ENCODE measurements around the gene RGS3.

RGS3 gene

DNA sequence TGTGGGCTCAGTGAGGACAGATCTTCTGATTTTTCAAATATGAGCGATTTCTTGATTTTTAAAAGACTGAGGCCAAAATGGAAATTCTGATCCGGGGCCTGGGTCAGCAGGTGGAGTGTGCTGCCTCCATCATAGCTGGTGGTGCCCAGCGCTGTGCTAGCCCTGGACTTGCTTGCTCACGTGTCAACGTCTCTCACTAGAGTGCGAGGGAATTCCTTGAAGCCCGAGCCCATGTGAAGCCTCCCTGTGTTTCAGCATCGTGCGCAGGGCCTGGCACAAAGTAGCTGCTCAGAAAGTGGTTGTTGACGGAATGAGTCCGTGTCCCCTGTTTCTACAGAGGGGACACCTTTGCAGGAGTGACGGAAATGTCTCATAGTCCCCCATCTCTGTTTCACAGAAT, 50.5 kb downstream of the RGS3 start:
- DNase-seq = no peak

DNA sequence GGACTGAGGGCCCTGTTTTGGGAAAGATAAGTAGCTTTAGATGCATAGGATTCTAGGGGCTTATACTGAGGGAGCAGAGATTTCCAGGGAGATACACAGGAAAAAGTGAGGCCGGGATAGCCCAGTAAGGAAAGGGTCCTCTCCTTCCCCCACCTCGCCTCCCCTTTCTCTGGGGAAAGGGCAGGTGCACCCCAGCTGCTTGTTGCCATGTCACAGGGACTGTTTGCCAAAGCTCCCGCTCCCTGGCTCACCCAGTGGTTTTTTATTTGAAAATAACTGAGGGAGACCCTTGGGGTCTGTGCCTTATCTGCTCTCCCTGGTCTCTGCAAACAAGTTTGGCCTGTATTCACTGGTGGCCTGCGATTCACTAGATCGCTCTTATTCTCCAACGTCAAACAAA, 51.2 kb downstream of the RGS3 start:
- DNase-seq = no peak

DNA sequence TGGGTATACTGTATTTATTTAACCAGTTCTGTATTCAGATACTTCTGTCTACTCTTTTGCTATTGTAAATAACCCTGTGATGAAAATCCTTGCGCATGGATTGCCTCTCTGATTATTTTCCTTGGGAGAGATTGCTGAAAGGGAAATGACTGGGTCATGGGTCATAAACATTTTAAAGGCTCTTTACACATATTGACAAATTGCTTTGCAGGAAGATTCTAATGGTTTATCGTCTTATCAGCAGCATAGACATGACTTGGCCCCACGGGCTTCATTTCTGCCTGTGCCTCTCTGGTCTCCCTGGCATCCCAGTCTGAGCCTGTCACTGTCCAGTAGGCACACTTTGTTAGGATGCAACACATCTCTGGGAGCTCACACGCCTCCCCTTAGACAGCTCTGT, 52.3 kb downstream of the RGS3 start:
- DNase-seq = no peak

DNA sequence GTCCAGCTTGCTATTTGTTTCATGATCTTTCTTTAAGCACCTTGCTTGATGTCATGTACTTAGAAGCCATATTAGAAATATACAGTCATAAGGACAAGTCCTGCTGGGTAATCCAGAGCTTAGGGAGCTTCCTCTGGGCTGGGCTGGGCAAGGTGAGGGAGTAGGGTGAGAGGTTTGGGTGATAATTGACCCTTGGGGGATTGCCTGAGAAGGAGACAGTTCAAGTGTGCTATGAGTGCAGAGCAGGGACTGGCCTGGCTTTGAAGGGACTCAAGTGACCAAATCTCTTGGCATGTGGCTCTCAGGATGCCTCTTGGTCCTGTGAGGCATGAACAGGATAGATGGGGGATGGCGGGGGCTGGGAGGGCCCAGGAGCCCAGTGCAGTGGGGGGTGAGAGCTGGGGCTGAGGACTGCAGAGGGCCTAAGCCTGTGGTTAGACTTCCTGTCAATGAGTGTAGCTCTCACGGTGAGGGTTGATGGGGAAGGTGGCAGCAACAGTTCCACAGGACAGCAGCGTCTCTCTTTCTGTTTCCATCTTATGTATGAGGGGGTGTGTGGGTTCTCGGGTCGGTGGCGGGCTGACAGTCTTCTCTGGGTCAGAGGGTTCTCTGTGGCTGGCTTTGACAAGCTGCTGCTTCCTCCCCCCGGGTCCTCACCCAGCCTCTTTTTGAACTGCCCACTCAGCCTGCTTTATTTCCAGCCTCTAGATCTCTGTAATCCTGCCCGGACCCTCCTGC, 53.5 kb downstream of the RGS3 start:
- peak; percentile 76 for DNase-seq

DNA sequence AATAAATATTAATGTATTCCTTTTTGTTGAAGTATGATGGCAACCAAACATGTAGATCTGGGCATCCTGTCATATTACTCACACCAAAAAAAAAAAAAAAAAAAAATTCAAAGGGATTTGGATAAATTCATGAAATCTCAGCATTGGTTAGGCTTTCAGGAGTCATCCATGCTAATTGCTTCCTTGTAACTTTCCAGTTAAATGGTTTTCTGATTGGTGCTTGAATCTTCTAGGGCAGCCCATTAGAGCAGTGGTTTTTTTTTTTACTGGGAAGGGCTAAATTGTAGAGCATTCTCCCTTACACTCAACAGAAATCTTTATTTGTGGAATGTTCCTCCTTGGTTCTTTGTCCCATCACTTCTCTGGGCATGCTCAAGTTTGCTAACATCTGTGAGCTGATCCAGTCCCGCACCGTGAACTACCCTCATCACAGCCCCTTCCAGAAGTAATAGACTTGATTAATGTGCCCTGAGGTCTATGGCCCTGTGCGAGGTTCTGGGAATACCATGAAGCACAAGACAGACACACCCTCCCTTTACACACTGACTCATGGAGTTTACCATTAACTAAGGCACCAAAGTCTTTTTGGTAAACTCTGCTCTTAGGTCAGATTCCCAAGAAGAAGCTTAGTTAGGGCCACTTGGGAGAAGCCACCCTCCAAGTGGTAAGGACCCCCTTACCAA, 56.0 kb downstream of the RGS3 start:
- no peak for DNase-seq

DNA sequence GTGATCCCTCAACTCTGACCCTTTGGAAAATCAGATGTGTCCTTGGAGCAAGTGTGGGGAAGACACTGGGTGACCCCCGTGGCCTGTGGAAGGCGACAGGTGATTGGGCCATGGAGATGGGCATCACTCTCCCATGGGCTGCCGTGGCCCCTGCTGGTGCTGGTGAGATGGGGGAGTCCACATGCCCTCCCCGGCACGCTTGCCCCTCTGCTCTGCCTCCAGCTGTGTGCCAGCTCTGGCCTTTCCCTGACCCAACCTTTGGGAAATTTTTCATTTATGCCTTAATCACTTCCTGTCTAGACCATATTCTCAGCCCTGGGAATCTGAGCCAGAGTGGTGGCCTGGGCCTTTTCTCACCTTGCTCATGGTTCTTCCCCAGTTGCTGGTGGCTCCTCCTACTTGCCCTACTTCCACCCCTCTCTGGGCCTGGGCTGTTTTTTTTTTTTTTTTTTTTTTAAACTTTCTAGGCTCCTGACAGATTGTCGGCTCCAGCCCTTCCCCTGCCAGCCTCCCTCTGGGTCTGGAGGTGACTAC, 56.6 kb downstream of the RGS3 start:
- DNase-seq = peak; percentile 48

DNA sequence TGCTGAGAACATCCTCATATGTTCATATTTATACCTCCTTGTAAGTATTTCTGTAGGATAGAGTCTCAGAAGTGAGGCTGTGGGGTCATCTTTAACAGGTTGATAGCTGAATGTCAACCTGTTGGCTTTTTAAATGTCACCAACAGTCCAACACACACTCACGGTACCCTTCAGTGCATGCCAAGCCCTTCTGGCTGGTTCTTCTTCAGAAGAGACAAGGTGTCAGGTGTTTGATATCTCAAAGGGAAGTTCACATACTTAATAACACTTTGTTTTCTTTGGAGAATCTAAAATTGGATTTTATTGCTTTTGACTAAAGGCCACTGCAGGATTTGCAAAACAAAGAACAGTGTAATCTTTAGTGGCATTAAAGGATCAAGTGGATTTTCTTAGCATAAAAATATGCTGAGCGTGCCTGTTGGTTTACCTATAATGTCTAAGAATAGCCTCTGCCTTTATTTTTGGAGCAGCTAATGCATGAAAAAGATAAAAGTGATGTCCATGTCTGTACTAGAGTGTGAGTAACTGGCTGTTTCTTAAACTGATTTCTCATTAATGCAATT, 58.2 kb downstream of the RGS3 start:
- no peak for DNase-seq

DNA sequence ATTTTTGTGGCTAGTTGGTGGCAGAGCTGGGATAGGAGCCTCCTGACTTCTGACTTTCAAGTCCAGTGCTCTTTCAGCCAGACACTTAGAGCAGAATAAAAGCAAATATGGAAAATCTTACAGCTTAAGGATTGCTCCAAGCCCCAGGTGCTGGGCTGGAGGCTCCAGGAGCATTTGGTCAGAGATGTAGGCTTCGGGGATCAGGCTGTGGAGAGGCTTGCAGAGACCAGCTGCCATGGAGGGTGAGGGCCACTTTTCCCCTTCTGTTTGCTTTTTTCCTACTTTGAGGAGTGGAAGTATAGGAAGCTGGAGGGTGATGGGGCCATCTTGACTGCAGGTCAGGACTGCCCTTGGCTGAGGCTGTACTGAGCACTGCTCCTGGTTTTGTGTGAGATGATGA, 58.9 kb downstream of the RGS3 start:
- no peak for DNase-seq

DNA sequence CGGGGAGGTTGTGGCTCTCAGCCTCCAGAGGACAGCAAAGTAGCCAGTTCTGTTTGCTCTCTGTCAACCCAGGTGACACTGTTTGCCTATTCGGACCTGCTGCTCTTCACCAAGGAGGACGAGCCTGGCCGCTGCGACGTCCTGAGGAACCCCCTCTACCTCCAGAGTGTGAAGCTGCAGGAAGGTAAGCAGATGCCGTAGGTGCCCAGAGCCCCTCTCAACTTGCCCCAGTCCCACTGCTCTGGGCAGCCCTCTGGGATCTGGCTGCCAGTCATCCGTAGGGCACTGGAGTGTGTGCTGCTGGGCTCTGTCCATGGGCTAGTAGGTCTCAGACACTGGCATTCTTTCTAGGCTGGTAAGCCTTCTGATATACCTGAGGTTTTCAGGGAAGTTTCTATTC, 59.3 kb downstream of the RGS3 start:
- no peak for DNase-seq

DNA sequence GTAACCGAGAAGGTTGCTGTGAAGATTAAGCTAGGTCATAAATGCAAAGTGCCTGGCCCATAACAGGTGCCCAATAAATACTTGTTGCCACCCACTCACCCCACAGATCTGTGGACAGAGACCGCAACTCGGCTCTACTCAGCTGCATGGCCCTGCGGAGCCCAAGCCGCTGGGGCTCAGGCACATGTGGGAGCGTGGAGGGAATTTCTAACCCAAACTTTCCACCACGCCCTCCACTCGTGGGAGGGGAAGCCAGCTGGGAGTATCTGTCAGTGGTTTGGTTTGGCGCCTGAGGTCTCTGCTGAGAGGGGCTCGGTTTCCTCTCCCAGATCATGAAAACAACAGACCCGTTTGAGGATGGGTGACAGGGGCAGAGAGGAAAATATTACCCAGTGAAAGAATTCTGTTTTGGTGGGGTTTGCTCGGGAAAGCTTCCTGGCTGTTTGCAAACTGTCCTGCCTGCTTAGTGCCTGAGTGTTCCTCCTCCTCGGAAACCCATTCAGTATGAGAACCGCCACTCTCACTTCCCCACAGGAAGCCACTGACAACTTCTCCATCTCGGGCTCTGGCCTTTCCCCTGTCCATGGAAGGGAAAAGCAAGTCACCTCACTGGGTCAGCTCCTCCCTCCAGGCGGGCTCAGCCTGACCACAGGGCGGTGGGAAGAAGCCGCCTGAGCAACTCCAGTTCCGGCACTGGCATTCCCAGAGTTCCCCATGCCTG, 60.1 kb downstream of the RGS3 start:
- DNase-seq = peak; percentile 73

DNA sequence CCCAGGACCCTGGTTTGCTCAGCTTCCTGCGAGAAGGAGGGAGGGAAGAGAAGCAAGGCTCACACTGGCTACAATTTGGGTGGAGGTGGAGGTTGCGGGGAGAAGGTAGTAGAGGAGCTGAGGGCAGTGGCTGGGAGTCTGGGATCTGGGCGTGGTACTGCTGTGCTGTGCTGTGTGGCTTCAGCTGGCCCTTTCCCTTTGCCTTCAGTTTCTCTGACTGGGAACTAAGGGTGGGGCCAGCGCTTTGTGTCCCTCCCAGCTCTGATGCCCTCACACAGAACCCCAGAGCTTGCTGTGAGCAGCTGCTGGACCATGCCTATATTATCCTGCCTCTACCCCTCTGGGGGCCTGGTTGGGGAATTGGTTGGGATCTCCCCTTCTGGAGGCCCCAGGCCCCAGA, 60.9 kb downstream of the RGS3 start:
- DNase-seq = no peak

DNA sequence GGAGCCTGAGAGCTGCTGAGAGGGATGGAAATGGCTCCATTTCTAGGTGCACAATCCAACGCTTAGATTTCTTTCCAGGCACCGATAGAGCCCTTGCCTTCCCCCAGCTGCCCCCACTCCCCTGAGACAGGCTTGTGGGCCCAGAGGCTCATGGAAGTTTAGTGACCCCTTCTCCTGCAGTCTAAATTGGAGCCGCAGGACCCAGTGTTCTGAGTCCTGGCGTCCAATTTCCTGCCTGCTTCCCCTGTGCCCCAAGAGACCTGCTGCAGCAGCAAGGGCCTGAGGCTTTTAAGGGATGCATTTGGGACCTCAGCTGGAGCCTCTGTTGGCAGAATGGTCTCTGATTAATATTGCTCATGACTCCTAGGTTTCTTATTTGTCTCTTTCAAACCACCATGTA, 61.7 kb downstream of the RGS3 start:
- no peak for DNase-seq

DNA sequence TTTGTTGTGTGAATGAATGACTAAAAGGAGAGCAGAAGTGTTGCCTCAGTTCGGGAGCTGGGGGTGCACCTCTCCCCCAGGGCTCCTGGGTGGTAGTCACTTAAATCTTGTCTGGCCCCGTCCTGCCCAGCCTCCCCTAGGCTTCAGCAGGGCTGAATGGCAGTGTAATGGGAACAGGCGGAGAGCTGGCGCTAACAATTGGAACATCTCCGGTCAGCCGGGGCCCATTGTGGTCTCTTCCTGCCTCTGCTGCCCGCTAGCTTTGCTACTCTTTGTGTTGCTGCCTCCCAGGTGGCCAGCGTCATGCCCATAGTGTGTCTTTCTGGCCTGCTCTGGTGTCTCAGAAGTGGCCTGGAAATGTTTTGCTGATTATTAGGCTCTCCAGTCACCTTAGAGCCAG, 62.3 kb downstream of the RGS3 start:
- no peak for DNase-seq

DNA sequence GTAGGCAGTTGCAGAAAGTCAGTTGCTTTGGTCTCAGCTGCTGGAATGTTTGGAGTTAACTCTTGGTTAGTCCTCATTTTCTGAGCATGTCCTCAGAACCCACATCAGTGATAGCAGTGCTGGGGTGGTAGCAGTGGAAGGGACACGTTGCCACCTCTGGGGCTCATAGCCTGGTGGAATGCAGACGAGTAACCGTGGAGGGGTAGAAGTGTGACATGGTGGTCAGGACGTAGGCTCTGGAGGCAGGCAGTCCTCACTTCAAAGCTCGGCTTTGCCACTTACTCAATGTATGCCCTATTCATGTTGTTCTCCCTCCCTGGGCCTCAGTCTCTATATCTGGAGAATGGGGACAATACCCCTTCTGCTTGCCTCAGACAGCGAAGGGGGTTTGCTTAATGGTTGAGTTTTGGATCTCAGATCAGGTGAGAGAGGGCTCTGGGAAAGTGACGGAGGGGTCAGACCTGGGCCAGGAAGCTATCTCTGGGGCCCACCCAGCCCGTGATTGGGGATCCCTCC, 62.8 kb downstream of the RGS3 start:
- DNase-seq = no peak

DNA sequence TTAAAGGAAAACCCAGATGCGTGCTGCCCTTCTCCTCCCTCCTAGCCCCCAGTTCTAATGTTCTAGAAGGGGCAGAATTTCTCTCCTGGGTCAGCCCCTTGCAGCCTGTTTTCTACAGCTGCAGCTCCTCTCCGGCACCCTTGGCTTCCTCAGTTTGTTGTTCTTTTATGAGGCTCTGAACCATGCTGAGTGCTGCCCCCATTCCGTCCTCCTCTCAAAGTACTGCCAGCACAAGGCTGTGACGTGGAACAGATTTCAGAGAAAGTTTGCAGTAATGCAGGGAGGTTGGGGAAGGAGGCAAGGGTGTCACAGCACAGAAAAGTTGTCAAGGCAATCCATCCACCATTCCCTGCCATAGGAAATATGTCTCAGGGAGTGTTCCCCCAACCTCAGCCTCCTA, 63.3 kb downstream of the RGS3 start:
- no peak for DNase-seq

DNA sequence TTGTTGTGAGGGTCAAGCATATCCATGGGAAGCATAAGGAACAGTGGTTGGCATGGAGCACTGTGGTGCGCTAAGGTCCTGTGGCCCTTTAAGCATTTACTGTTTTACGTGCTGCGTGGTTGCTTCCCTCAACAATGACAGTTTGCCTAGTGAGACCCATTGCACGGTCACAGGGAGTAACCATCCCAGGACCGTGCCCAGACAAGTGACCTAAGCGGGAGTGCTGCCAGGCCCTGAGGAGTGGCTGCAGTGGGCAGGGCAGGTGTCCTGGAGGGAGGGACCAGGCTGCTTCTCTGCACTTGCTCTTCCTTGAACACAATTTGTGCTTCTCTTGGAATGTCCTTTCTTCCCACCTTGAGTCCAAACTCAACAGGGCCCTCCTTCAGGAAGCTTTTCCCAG, 64.6 kb downstream of the RGS3 start:
- DNase-seq = no peak

DNA sequence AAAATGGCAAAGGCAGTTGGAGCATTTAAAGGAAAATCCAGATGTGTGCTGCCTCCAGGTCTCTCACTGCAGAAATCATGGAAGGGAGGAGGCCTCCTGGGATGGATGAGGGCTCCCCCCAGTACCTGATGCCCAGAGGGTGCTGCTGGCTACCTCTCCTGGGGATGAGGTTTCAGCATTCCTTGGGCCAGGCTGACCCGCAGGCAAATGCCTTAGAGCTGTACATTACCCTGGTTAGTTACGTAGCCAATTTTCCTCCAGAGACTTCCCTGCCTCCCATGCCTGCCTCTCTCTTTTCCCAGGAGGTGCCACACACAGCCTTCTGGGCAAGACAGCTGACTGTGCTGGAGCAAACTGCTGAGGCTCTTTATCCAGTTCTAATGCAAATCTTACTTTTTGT, 65.3 kb downstream of the RGS3 start:
- no peak for DNase-seq

DNA sequence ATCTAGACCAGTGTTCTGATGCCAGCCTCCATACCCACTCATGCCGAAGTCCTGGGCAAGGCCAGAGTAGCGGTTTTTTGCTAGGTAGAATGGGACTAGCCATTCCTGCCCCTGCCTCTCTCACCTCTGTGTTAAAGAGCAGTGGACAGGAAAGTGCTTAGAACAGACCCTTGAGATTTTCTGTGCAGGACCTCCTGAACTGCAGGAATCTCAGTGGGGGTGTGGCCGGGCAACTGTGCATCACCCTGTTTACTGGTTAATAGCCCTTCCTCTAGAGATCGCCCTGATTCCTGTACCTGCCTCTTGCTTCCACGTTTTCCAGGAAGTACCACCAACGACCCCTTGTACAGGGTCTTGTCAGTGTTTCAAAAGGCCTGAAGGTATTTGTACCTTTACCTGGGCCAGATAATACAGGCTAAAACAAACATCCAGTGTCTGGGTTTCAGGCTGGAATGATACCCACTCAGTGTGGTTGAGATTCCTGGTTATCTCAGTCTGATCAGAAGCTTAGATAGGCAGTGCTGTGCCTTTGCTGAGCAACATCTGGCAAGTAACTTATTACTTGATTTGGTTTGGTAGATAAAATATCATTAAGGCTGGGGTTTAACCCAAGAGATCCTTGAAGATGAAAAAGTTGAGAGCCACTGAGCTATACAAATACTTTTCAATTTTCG, 65.9 kb downstream of the RGS3 start:
- no peak for DNase-seq

DNA sequence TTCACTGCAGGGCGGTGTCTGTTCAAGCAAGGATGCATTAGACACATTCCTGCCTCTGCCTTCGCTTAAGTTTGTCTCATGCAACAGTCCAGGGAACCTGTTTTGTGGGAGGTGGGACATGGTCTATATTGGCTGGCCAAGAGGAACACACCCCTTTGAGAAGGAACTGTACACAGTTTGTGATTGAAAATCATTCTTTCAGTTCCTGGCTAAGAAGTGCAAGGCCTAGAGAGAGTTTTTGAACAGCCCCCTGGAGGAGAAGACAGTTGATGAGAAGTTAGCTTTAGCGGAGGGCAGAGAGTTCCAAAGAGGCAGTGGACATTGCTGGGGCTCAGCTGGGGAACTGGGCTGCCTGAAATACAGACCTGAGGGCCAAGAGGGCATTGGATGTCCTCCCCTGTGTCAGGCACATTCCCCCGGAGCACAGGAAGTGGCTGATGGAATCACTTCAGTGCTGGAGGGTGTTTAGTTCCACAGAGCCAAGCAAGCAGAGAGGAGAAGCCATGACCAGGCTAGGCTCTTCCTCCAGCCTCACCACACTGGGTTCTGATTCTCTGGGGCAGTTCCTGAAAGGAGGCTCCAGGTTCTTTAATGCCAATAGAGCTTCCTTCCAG, 66.6 kb downstream of the RGS3 start:
- no peak for DNase-seq

DNA sequence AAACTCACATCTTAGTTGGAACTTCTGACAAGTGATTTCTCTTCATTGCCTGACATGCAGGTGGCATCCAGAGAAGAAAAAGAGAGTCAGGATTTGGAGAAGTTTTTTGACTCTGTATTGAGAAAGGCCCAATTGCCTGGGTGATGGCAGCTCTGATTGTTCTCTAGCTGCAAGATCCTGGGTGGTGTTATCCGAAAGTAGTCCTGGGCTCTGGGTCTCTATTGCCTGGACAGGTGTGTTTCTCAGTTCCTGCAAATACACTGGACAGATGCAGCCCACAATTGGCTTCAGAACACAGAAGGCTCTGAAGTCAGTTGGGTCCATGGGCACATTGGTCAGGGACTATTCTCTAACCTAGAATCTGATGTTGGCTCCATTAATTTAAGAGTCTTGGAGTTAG, 67.4 kb downstream of the RGS3 start:
- DNase-seq = no peak

DNA sequence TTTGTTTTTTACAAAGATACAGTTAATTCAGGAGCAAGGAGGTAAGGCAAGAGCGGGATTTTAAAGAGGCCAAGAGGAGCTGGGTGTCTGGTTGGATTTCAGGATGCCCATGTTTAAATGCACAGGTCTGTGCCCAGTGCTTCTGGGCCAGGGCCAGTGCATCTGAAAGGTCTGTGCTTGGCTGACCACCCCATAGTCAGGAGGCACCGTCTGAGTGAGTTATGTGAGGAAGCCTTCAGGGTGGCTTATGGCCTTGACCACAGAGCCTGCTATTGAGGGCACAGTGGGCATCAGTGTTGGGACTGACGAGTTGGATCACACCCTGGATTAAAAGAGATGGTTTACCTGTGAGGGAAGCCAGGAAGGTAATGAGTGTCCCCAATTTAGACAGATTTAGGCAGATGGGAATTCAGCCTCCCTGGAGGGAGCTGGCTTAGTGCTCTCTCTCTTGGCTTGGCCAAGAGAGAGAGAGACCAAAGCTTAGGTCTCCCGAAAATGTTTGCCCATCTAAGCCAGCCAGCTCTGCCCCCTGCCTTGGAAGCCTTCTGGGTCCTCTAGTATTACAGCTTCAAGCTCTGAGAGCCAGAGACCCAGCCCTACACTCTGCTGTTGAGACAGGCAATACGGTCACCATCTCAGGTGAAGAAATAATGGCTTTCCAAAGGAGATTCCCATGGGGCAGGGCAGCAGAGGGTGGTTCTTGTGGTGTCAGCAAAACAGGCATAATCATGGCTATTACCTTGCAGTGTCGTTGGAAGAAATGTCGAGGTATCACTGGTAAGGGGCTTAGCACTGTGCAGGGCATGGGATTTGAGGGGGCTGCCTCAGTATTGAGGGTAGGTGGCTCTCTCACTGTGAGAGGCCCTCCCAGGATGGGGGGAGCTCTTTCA, 68.6 kb downstream of the RGS3 start:
- DNase-seq = no peak
